ENCODE results near the gene ALOX5AP. TPM values are rescaled to one million over a fixed set of nuclear protein-coding genes. Genes with fewer than 3 reads are reported as not detected.

Gene ALOX5AP
- total RNA-seq, 1 donor from 2014 or later = not detected

GRCh38 chr13:30803749-30804148 lies 68.4 kb downstream of the ALOX5AP start:
- H3K4me2 ChIP-seq = no peak overlapping the region
- no peak overlapping the region for H3K4me3 ChIP-seq
- Mint-ChIP-seq H3K4me3 (no peak overlapping the region), H3K4me1 (peaks cover 32% of the 10 kb centered on the region), H3K27me3 (ENCODE audit: insufficient read depth, low read depth) (peaks cover 12% of the 10 kb centered on the region), H3K9me3 (no peaks in the 10 kb centered on the region), H3K36me3 (no peaks in the 10 kb centered on the region), H3K27ac (no peak overlapping the region)
- H2AFZ ChIP-seq (replicated peaks) = no peak overlapping the region
- no peaks in the 10 kb centered on the region for H3K9me3 ChIP-seq (ENCODE audit: low read depth)
- H4K20me1 ChIP-seq (ENCODE audit: low read depth) = no peaks in the 10 kb centered on the region
- no peaks in the 10 kb centered on the region for H3K36me3 ChIP-seq
- no peak overlapping the region for H3K27ac ChIP-seq
- no peak overlapping the region for H3K9ac ChIP-seq
- no peaks in the 10 kb centered on the region for H3K79me2 ChIP-seq (ENCODE audit: low read depth)
- H3K4me1 ChIP-seq = peaks cover 10% of the 10 kb centered on the region
- DNase-seq (ENCODE audit: low spot score) = no peak
- no peaks in the 10 kb centered on the region for H3F3A ChIP-seq (ENCODE audit: low read depth)
- H3K27me3 ChIP-seq = no peaks in the 10 kb centered on the region
- TF ChIP-seq EZH2phosphoT487 (IDR thresholded peaks at IDR 0.05) (no peak), EZH2 (IDR thresholded peaks at IDR 0.05) (no peak)
- TF ChIP-seq, protein P1, sequence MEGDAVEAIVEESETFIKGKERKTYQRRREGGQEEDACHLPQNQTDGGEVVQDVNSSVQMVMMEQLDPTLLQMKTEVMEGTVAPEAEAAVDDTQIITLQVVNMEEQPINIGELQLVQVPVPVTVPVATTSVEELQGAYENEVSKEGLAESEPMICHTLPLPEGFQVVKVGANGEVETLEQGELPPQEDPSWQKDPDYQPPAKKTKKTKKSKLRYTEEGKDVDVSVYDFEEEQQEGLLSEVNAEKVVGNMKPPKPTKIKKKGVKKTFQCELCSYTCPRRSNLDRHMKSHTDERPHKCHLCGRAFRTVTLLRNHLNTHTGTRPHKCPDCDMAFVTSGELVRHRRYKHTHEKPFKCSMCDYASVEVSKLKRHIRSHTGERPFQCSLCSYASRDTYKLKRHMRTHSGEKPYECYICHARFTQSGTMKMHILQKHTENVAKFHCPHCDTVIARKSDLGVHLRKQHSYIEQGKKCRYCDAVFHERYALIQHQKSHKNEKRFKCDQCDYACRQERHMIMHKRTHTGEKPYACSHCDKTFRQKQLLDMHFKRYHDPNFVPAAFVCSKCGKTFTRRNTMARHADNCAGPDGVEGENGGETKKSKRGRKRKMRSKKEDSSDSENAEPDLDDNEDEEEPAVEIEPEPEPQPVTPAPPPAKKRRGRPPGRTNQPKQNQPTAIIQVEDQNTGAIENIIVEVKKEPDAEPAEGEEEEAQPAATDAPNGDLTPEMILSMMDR (IDR thresholded peaks at IDR 0.05) = no peak

GRCh38 chr13:30804474-30804873 lies 69.1 kb downstream of the ALOX5AP start:
- H3K4me1 Mint-ChIP-seq = peaks cover 25% of the 10 kb centered on the region
- TF ChIP-seq, protein P1 (IDR thresholded peaks at IDR 0.05) = no peak
- no peak for TF ChIP-seq EZH2 (IDR thresholded peaks at IDR 0.05)
- TF ChIP-seq EZH2phosphoT487 (IDR thresholded peaks at IDR 0.05) = no peak
- no peaks in the 10 kb centered on the region for H3K9me3 Mint-ChIP-seq
- no peak overlapping the region for H3K4me2 ChIP-seq
- no peak overlapping the region for H3K4me3 Mint-ChIP-seq
- no peak for DNase-seq (ENCODE audit: low spot score)
- no peaks in the 10 kb centered on the region for H3K9me3 ChIP-seq (ENCODE audit: low read depth)
- no peaks in the 10 kb centered on the region for H3K36me3 Mint-ChIP-seq
- H3K36me3 ChIP-seq = no peaks in the 10 kb centered on the region
- no peak overlapping the region for H3K9ac ChIP-seq
- H3K27ac Mint-ChIP-seq = peak overlapping the region; percentile 57
- no peak overlapping the region for H3K27ac ChIP-seq
- peaks cover 12% of the 10 kb centered on the region for H3K27me3 Mint-ChIP-seq (ENCODE audit: insufficient read depth, low read depth)
- H2AFZ ChIP-seq (replicated peaks) = no peak overlapping the region
- H3K4me1 ChIP-seq = peaks cover 3% of the 10 kb centered on the region
- H3K79me2 ChIP-seq (ENCODE audit: low read depth) = no peaks in the 10 kb centered on the region
- no peaks in the 10 kb centered on the region for H3F3A ChIP-seq (ENCODE audit: low read depth)
- H3K27me3 ChIP-seq = no peaks in the 10 kb centered on the region
- H4K20me1 ChIP-seq (ENCODE audit: low read depth) = no peaks in the 10 kb centered on the region
- no peak overlapping the region for H3K4me3 ChIP-seq

- Histone ChIP-seq H4K20me1 (ENCODE audit: low read depth) (no peaks in the 10 kb centered on the region), H3F3A (ENCODE audit: low read depth) (no peaks in the 10 kb centered on the region), H3K9me3 (ENCODE audit: low read depth) (no peaks in the 10 kb centered on the region), H3K4me3 (no peak overlapping the region), H3K9ac (no peak overlapping the region), H3K27ac (no peak overlapping the region), H3K27me3 (no peaks in the 10 kb centered on the region), H3K4me2 (no peak overlapping the region), H2AFZ (replicated peaks) (no peak overlapping the region), H3K79me2 (ENCODE audit: low read depth) (no peaks in the 10 kb centered on the region), H3K36me3 (no peaks in the 10 kb centered on the region), H3K4me1 (no peaks in the 10 kb centered on the region)
- DNase-seq (ENCODE audit: low spot score) = no peak
- H3K27me3 Mint-ChIP-seq (ENCODE audit: insufficient read depth, low read depth) = peaks cover 12% of the 10 kb centered on the region
- TF ChIP-seq, protein P1 (IDR thresholded peaks at IDR 0.05) = no peak
- TF ChIP-seq EZH2phosphoT487 (IDR thresholded peaks at IDR 0.05) (no peak), EZH2 (IDR thresholded peaks at IDR 0.05) (no peak)
- no peak overlapping the region for H3K27ac Mint-ChIP-seq
- no peaks in the 10 kb centered on the region for H3K36me3 Mint-ChIP-seq
- H3K4me1 Mint-ChIP-seq = peaks cover 18% of the 10 kb centered on the region
- H3K4me3 Mint-ChIP-seq = no peak overlapping the region
- H3K9me3 Mint-ChIP-seq = no peaks in the 10 kb centered on the region
Measured at GRCh38 chr13:30805132-30805537, 69.8 kb downstream of the ALOX5AP start.
